Measurements from ENCODE around the gene NAP1L4. TPM values are rescaled to one million over a fixed set of nuclear protein-coding genes. Genes with fewer than 3 reads are reported as not detected.

NAP1L4 gene
- total and polyA plus RNA-seq, 2 of the 8 experiments (the other 6 are each of a cell fraction or from before 2014, with no cell fraction given), result 75.8 to 194 TPM

DNA sequence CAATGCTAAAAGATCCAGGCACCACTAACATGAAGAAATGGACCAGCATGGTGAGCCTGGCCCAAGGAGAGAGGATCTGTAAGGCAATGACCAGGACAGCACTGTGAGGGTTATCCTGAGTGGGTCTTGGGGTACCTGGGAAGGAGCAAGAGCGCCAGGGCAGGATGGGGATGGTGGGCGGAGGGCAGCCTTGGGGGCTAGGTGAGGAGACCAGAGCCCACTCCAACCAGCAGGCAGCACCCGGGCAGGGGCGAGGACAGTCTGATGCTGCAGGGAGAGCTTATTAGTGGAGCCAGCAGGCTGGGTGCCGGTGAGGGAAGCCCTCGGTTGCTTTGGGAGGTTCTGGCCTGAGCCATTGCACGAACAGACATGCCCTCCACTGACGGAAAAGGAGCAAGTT lies 10.7 kb upstream of the NAP1L4 start (continued):
- TF ChIP-seq FOSL1 (IDR thresholded peaks at IDR 0.05; ENCODE audit: insufficient read depth, low read depth, low read length), result no peak
- TF ChIP-seq EZH2 (IDR thresholded peaks at IDR 0.05; ENCODE audit: low read depth, low read length, severe bottlenecking), result no peak
- no peak for TF ChIP-seq EGR1 (IDR thresholded peaks at IDR 0.05; ENCODE audit: borderline replicate concordance, low read depth, low read length)
- no peak for TF ChIP-seq ZNF274 (IDR thresholded peaks at IDR 0.05; ENCODE audit: borderline replicate concordance, extremely low read depth, low read length)
- TF ChIP-seq RXRA (IDR thresholded peaks at IDR 0.05; ENCODE audit: insufficient read depth, low read depth, low read length), result no peak

Data from H1 (cell line).